Islet of Langerhans (tissue), 1 donor: ENCODE results near the gene WNT16.
"Not testable (repeated sequence)": the region's sequence is repeated elsewhere in the genome, so short reads cannot be mapped to it uniquely, and the experiment has no call there.

ENCODE experiments used
- FAIRE-seq: peaks from one replicate; lab custom pipeline; 2011; peaks lifted over from hg19 to GRCh38; lab: Jason Lieb, UNC

Gene WNT16

GRCh38 chr7:121328508-121329190, at the start of gene WNT16:
Gene WNT16, plus strand, starts transcription at chr7:121329000. Its CDS starts 293 bp downstream, at chr7:121329293.
- FAIRE-seq: no peak

- FAIRE-seq: no peak
Measured at GRCh38 chr7:121279060-121279620, 49.7 kb upstream of the WNT16 start.

- no peak for FAIRE-seq
Measured at GRCh38 chr7:121279822-121280221, 49.0 kb upstream of the WNT16 start.

GRCh38 chr7:121280656-121281055, 48.1 kb upstream of the WNT16 start:
- FAIRE-seq: no peak

- FAIRE-seq: no peak
Measured at GRCh38 chr7:121282129-121282528, 46.7 kb upstream of the WNT16 start.

GRCh38 chr7:121285066-121285667, 43.6 kb upstream of the WNT16 start:
- FAIRE-seq: no peak

GRCh38 chr7:121286186-121286585, 42.6 kb upstream of the WNT16 start:
- no peak for FAIRE-seq

GRCh38 chr7:121286742-121287734, 41.8 kb upstream of the WNT16 start:
- FAIRE-seq: no peak

- no peak for FAIRE-seq
Measured at GRCh38 chr7:121288894-121289293, 39.9 kb upstream of the WNT16 start.

GRCh38 chr7:121289930-121290329, 38.9 kb upstream of the WNT16 start:
- not testable (repeated sequence) for FAIRE-seq

GRCh38 chr7:121294448-121294992, 34.3 kb upstream of the WNT16 start:
- no peak for FAIRE-seq

- FAIRE-seq: no peak
Measured at GRCh38 chr7:121297843-121298242, 31.0 kb upstream of the WNT16 start.

- FAIRE-seq: no peak
Measured at GRCh38 chr7:121298831-121299239, 30.0 kb upstream of the WNT16 start.

- no peak for FAIRE-seq
Measured at GRCh38 chr7:121300685-121301420, 27.9 kb upstream of the WNT16 start.

GRCh38 chr7:121301446-121302213, 27.2 kb upstream of the WNT16 start:
- no peak for FAIRE-seq

- no peak for FAIRE-seq
Measured at GRCh38 chr7:121302214-121302745, 26.5 kb upstream of the WNT16 start.

- no peak for FAIRE-seq
Measured at GRCh38 chr7:121303422-121304101, 25.2 kb upstream of the WNT16 start.

- no peak for FAIRE-seq
Measured at GRCh38 chr7:121304102-121304658, 24.6 kb upstream of the WNT16 start.

GRCh38 chr7:121305109-121305508, 23.7 kb upstream of the WNT16 start:
- no peak for FAIRE-seq

GRCh38 chr7:121306565-121306964, 22.2 kb upstream of the WNT16 start:
- FAIRE-seq: no peak
